Subcutaneous abdominal adipose tissue (tissue), 5 donors: ENCODE measurements around the gene MLX.

ENCODE experiments used
- H3K27ac ChIP-seq: one replicate; pipeline ENCODE4 v1.7.0; 2013; ENCODE audit warnings: low read depth, mild to moderate bottlenecking, inconsistent platforms, low read length, moderate library complexity
- H3K27me3 ChIP-seq, 5 donors: one replicate each; pipeline ENCODE4 v1.7.0; 2013; ENCODE audit warnings: low read length in 5 of 5, inconsistent platforms in 1 of 5; ENCODE audit not compliant: control insufficient read depth in 5 of 5, insufficient read depth in 4 of 5
- H3K36me3 ChIP-seq, 5 donors: one replicate each; pipeline ENCODE4 v1.7.0; 2013; ENCODE audit warnings: low read length in 5 of 5; ENCODE audit not compliant: control insufficient read depth in 5 of 5, insufficient read depth in 5 of 5
- H3K4me1 ChIP-seq, 5 donors: one replicate each; pipeline ENCODE4 v1.7.0; 2013; ENCODE audit warnings: low read length in 5 of 5, mild to moderate bottlenecking in 3 of 5, moderate library complexity in 1 of 5; ENCODE audit not compliant: control insufficient read depth in 5 of 5, insufficient read depth in 5 of 5
- H3K4me3 ChIP-seq, 5 donors: one replicate each; pipeline ENCODE4 v1.7.0; 2013; ENCODE audit warnings: low read length in 5 of 5, low read depth in 1 of 5
- H3K9ac ChIP-seq, 5 donors: one replicate each; pipeline ENCODE4 v1.7.0; 2013; ENCODE audit warnings: low read length in 5 of 5, mild to moderate bottlenecking in 4 of 5, moderate library complexity in 3 of 5
- H3K9me3 ChIP-seq, 5 donors: one replicate each; pipeline ENCODE4 v1.7.0; 2013; ENCODE audit warnings: low read length in 5 of 5; ENCODE audit not compliant: control insufficient read depth in 5 of 5
- donor health status: healthy.
- donor health status: healthy.
- donor health status: healthy.
- donor health status: healthy.
- donor health status: healthy.

The MLX gene

GRCh38 chr17:42577532-42578281 is 10.8 kb downstream of the MLX start, which contains the start of gene PSMC3IP:
Gene PSMC3IP, minus strand, starts transcription at chr17:42577729. Its CDS starts 43 bp downstream, at chr17:42577686.
- peaks cover 13 to 64% (median 54%) of the 10 kb centered on the region in 5 donors for H3K36me3 ChIP-seq
- H3K4me1 ChIP-seq: peaks cover 7 to 22% (median 19%) of the 10 kb centered on the region in 5 donors
- peak within 1 kb of the TSS; percentile 86 for H3K27ac ChIP-seq
- no peaks in the 10 kb centered on the region for H3K9me3 ChIP-seq
- peak within 1 kb of the TSS; percentile 70 to 93 (median 82) for H3K4me3 ChIP-seq
- no peaks in the 10 kb centered on the region for H3K27me3 ChIP-seq
- peak within 1 kb of the TSS; percentile 76 to 98 (median 89) for H3K9ac ChIP-seq

GRCh38 chr17:42578282-42578869 is 11.5 kb downstream of the MLX start:
- peaks cover 7 to 22% (median 19%) of the 10 kb centered on the region in 5 donors for H3K4me1 ChIP-seq
- H3K4me3 ChIP-seq: peak overlapping the region; percentile 70 to 93 (median 82)
- H3K9ac ChIP-seq: peak overlapping the region; percentile 74 to 98 (median 89)
- peaks cover 19 to 64% (median 54%) of the 10 kb centered on the region in 5 donors for H3K36me3 ChIP-seq
- no peaks in the 10 kb centered on the region for H3K9me3 ChIP-seq
- peak overlapping the region; percentile 86 for H3K27ac ChIP-seq
- no peaks in the 10 kb centered on the region for H3K27me3 ChIP-seq

- Histone ChIP-seq H3K4me3 (no peak overlapping the region), H3K9me3 (no peaks in the 10 kb centered on the region), H3K4me1 (peaks cover 7 to 24% (median 22%) of the 10 kb centered on the region in 5 donors), H3K36me3 (peaks cover 13 to 63% (median 54%) of the 10 kb centered on the region in 5 donors), H3K9ac (no peak overlapping the region), H3K27me3 (no peaks in the 10 kb centered on the region), H3K27ac (no peak overlapping the region)
These were observed 13.1 kb downstream of the MLX start for GRCh38 chr17:42579794-42580551.

- H3K4me3 ChIP-seq: no peak overlapping the region
- no peaks in the 10 kb centered on the region for H3K27me3 ChIP-seq
- no peaks in the 10 kb centered on the region for H3K9me3 ChIP-seq
- no peak overlapping the region for H3K9ac ChIP-seq
- peaks cover 10 to 40% (median 38%) of the 10 kb centered on the region in 5 donors for H3K4me1 ChIP-seq
- peaks cover 13 to 72% (median 67%) of the 10 kb centered on the region in 5 donors for H3K36me3 ChIP-seq
- no peak overlapping the region for H3K27ac ChIP-seq
These were observed 14.9 kb downstream of the MLX start for GRCh38 chr17:42581744-42582270.

GRCh38 chr17:42584880-42585279 is 18.0 kb downstream of the MLX start:
- peaks cover 3 to 27% (median 21%) of the 10 kb centered on the region in 5 donors for H3K4me1 ChIP-seq
- H3K27me3 ChIP-seq: no peaks in the 10 kb centered on the region
- peaks cover 20 to 93% (median 84%) of the 10 kb centered on the region in 5 donors for H3K36me3 ChIP-seq
- no peak overlapping the region for H3K27ac ChIP-seq
- H3K4me3 ChIP-seq: no peak overlapping the region
- H3K9me3 ChIP-seq: no peaks in the 10 kb centered on the region
- peak overlapping the region in 1 of 5 donors; percentile 56 for H3K9ac ChIP-seq

- peaks cover 3 to 27% (median 21%) of the 10 kb centered on the region in 5 donors for H3K4me1 ChIP-seq
- peak overlapping the region in 1 of 5 donors; percentile 56 for H3K9ac ChIP-seq
- H3K9me3 ChIP-seq: no peaks in the 10 kb centered on the region
- peak overlapping the region; percentile 24 for H3K27ac ChIP-seq
- H3K4me3 ChIP-seq: no peak overlapping the region
- H3K36me3 ChIP-seq: peaks cover 17 to 93% (median 80%) of the 10 kb centered on the region in 5 donors
- H3K27me3 ChIP-seq: no peaks in the 10 kb centered on the region
These were observed 18.5 kb downstream of the MLX start for GRCh38 chr17:42585353-42585752.

GRCh38 chr17:42586514-42587230 is 19.8 kb downstream of the MLX start:
- Histone ChIP-seq H3K27ac (peak overlapping the region; percentile 24), H3K4me3 (no peak overlapping the region), H3K4me1 (peaks cover 3 to 27% (median 21%) of the 10 kb centered on the region in 5 donors), H3K9me3 (no peaks in the 10 kb centered on the region), H3K9ac (peak overlapping the region in 2 of 5 donors; percentile 15 to 30), H3K27me3 (no peaks in the 10 kb centered on the region), H3K36me3 (peaks cover 23 to 93% (median 79%) of the 10 kb centered on the region in 5 donors)

GRCh38 chr17:42590886-42591285 is 24.0 kb downstream of the MLX start:
- H3K27ac ChIP-seq: no peak overlapping the region
- H3K27me3 ChIP-seq: no peaks in the 10 kb centered on the region
- H3K9me3 ChIP-seq: no peaks in the 10 kb centered on the region
- H3K4me1 ChIP-seq: peaks cover 0 to 15% (median 10%) of the 10 kb centered on the region in 5 donors
- no peak overlapping the region for H3K4me3 ChIP-seq
- H3K36me3 ChIP-seq: peaks cover 16 to 63% (median 44%) of the 10 kb centered on the region in 5 donors
- H3K9ac ChIP-seq: no peak overlapping the region

- Histone ChIP-seq H3K36me3 (peaks cover 16 to 59% (median 41%) of the 10 kb centered on the region in 5 donors), H3K9ac (no peak overlapping the region), H3K27ac (no peak overlapping the region)
These were observed 24.5 kb downstream of the MLX start for GRCh38 chr17:42591411-42591810.

More at GRCh38 chr17:42591411-42591810, 24.5 kb downstream of the MLX start:
- H3K27me3 ChIP-seq: no peaks in the 10 kb centered on the region
- no peaks in the 10 kb centered on the region for H3K9me3 ChIP-seq
- no peak overlapping the region for H3K4me3 ChIP-seq
- H3K4me1 ChIP-seq: peaks cover 0 to 10% (median 5%) of the 10 kb centered on the region in 5 donors
